OCI-LY1 (cell line): ENCODE measurements around the gene WFDC10A.
"Not testable (repeated sequence)": the region's sequence is repeated elsewhere in the genome, so short reads cannot be mapped to it uniquely, and the experiment has no call there.

Experiments used
- CTCF ChIP-seq: fragments of 200-600 bp; sonication (generic), shearing (Covaris generic); IDR thresholded peaks from 2 replicates; pipeline ENCODE4 v1.5.1; 2017; ENCODE audit warnings: mild to moderate bottlenecking, antibody characterized with exemption, low read length, moderate library complexity, mixed read lengths
- EZH2 ChIP-seq: fragments of 200-600 bp; sonication (generic), shearing (Covaris generic); IDR thresholded peaks from 2 replicates; pipeline ENCODE4 v1.8.0; 2017; ENCODE audit warnings: borderline replicate concordance, mixed run types, mild to moderate bottlenecking, antibody characterized with exemption, low read length, moderate library complexity, mixed read lengths

GRCh38 chr20:45651726-45652125 is 22.2 kb downstream of the WFDC10A start:
- TF ChIP-seq CTCF, EZH2: not testable (repeated sequence)
